HG02885 (cell line): ENCODE data around the gene CEND1.
A peak's percentile ranks its signal among the peaks of the same experiment; 100 is the strongest.

ENCODE experiments used
- ATAC-seq: cut with Tn5 transposase; IDR thresholded peaks from one replicate; pipeline ENCODE4 v1.9.1; 2021; ENCODE audit warnings: mild to moderate bottlenecking; ENCODE audit not compliant: unreplicated experiment, poor library complexity

Gene CEND1

GRCh38 chr11:786235-787083 is 3.4 kb downstream of the CEND1 start:
- no peak for ATAC-seq

GRCh38 chr11:783581-784015 is 6.3 kb downstream of the CEND1 start:
- no peak for ATAC-seq

- ATAC-seq: no peak
These were observed 7.4 kb downstream of the CEND1 start for GRCh38 chr11:782264-783174.

- no peak for ATAC-seq
These were observed 9.8 kb downstream of the CEND1 start for GRCh38 chr11:779955-780532.

- ATAC-seq: no peak
These were observed 10.6 kb downstream of the CEND1 start for GRCh38 chr11:778976-779954.

GRCh38 chr11:777288-778255 is 12.3 kb downstream of the CEND1 start, which contains the start of gene GATD1:
Gene GATD1 (minus strand): TSS chr11:777487. CDS start chr11:777462, 25 bp downstream.
- ATAC-seq: peak; percentile 81

GRCh38 chr11:776561-777287 is 13.2 kb downstream of the CEND1 start:
- peak; percentile 17 for ATAC-seq

- no peak for ATAC-seq
These were observed 13.7 kb downstream of the CEND1 start for GRCh38 chr11:776263-776560.

- ATAC-seq: no peak
These were observed 14.9 kb downstream of the CEND1 start for GRCh38 chr11:774873-775592.

GRCh38 chr11:773830-774229 is 16.1 kb downstream of the CEND1 start:
- ATAC-seq: no peak

- no peak for ATAC-seq
These were observed 16.5 kb downstream of the CEND1 start for GRCh38 chr11:773425-773824.

- ATAC-seq: no peak
These were observed 17.2 kb downstream of the CEND1 start for GRCh38 chr11:772429-773390.

- ATAC-seq: no peak
These were observed 18.2 kb downstream of the CEND1 start for GRCh38 chr11:771617-772204.

- no peak for ATAC-seq
These were observed 19.0 kb downstream of the CEND1 start for GRCh38 chr11:770642-771616.
